Spleen (tissue), 11 donors: Measurements from ENCODE around the gene INKA1. TPM values are rescaled to one million over a fixed set of nuclear protein-coding genes. Genes with fewer than 3 reads are reported as not detected.

ENCODE experiments used
- DNase-seq: peaks from one replicate; pipeline ENCODE4 v3.0.0-alpha.2; 2020
- H3K27ac ChIP-seq, 8 donors: fragments of 200-600 bp; sonication (generic) in 7 of 8; 1 replicate in 4 of 8; 2 replicates in 4 of 8; pipeline versions ENCODE4 v1.5.0 to v1.8.0; 2016 to 2021; ENCODE audit warnings: inconsistent platforms in 4 of 8, mild to moderate bottlenecking in 4 of 8, moderate library complexity in 1 of 8
- H3K27me3 ChIP-seq, 7 donors: fragments of 200-600 bp; sonication (generic) in 6 of 7; replicated peaks in 1 of 7; 1 replicate in 4 of 7; 2 replicates in 3 of 7; pipeline versions ENCODE4 v1.5.0 to v1.8.0; 2016 to 2021; ENCODE audit warnings: inconsistent platforms in 3 of 7, mild to moderate bottlenecking in 1 of 7
- H3K36me3 ChIP-seq, 6 donors: fragments of 200-600 bp; sonication (generic) in 5 of 6; 1 replicate in 4 of 6; 2 replicates in 2 of 6; pipeline versions ENCODE4 v1.5.0 to v1.8.0; 2016 to 2021; ENCODE audit warnings: inconsistent platforms in 2 of 6
- H3K4me1 ChIP-seq, 6 donors: fragments of 200-600 bp; sonication (generic) in 5 of 6; 1 replicate in 3 of 6; 2 replicates in 3 of 6; pipeline versions ENCODE4 v1.5.0 to v1.8.0; 2016 to 2021; ENCODE audit warnings: inconsistent platforms in 3 of 6
- H3K4me3 ChIP-seq, 8 donors: fragments of 200-600 bp; sonication (generic) in 7 of 8; 1 replicate in 4 of 8; 2 replicates in 4 of 8; pipeline versions ENCODE4 v1.5.0 to v1.8.0; 2016 to 2021; ENCODE audit warnings: inconsistent platforms in 4 of 8, mild to moderate bottlenecking in 4 of 8, moderate library complexity in 2 of 8
- H3K9me3 ChIP-seq, 8 donors: fragments of 200-600 bp; sonication (generic) in 7 of 8; 1 replicate in 4 of 8; 2 replicates in 4 of 8; pipeline versions ENCODE4 v1.5.0 to v1.8.0; 2016 to 2021; ENCODE audit warnings: inconsistent platforms in 4 of 8
- POLR2A ChIP-seq, 3 donors: fragments of 450-650 bp; IDR thresholded peaks; one replicate each; pipeline ENCODE4 v1.5.1; 2017; ENCODE audit warnings: antibody characterized with exemption in 3 of 3, mild to moderate bottlenecking in 1 of 3
- POLR2AphosphoS5 ChIP-seq, 3 donors: sonication (generic); formaldehyde crosslinking; IDR thresholded peaks; one replicate each; pipeline ENCODE4 v1.5.1; 2017; ENCODE audit warnings: antibody characterized with exemption in 3 of 3
- WGBS, 5 donors: extraction: QIAGEN DNeasy Blood & Tissue Kit in 3 of 5; methylation state at CpG; one replicate each; pipeline versions ENCODE4 v1.1.5 to v1.1.7; 2013 to 2018; 5-methylcytosine and 5-hydroxymethylcytosine counted together
- intact Hi-C: fragments of 100-400 bp; cut with DNase I; formaldehyde crosslinking; loops from one replicate; pipeline ENCODE4 v1.15.0; 2023; ENCODE audit warnings: low total_unique reads
- polyA plus RNA-seq, 3 donors: library from polyadenylated mRNA; stranded (reverse); fragments of 200-250 nt; gene quantifications; one replicate each; pipeline ENCODE4 v1.2.1, GENCODE V29; 2013
- total RNA-seq, 7 donors: library from RNA; depleted of rRNA in 3 of 7; stranded (reverse); fragments of >200 nt in 3 of 7; fragmentation: NEBNext Ultra II Directional in 4 of 7; extraction: Animal tissue kit (Norgen Biotek cat#: 25700) in 4 of 7; gene quantifications; one replicate each; pipeline versions ENCODE4 v1.1.0 to v1.2.1, GENCODE V29; 2016 to 2021
- TF ChIP-seq, protein P1 (sequence below), 11 experiments: fragments of 200-600 bp in 7 of 11; fragments of 450-650 bp in 4 of 11; sonication (generic) in 4 of 11; IDR thresholded peaks in 8 of 11; conservative IDR thresholded peaks in 3 of 11; 1 replicate in 7 of 11; 2 replicates in 4 of 11; pipeline versions ENCODE4 v1.4.0 to v1.8.0; 2016 to 2021; ENCODE audit warnings: antibody characterized with exemption in 11 of 11, inconsistent platforms in 4 of 11, mild to moderate bottlenecking in 1 of 11
- donor health status: healthy with polysubstance abuse.
- donor health status: DM: no; HTN: no; CAD: no; lungs with moderate emphysema.
- donor health status: DM: no; HTN: no; CAD: no.
- donor health status: Bipolar disorder and iron deficiency.
- donor health status: healthy.
- donor health status: DM: no; HTN: no; CAD: no.
- donor health status: DM: yes; HTN: yes; CAD: no.

The INKA1 gene
- total and polyA plus RNA-seq, 10 donors, result 2.8 to 30.6 (median 13.2) TPM

DNA sequence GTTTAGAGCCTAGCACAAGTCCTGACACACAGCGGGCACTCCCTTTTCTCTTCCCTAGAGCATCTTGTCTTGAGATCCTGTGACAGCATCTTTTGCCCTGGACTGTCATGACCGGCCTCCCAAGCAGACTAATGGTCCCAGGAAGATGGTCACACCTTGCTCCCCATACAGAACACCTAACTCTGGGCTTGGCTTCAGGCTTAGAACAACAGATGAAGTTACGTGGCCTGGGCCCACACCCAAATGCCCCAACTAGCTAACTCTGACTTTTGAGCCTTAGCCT is 15.9 kb upstream of the INKA1 start:
- Histone ChIP-seq H3K4me3 (peak overlapping the region in 7 of 8 donors; percentile 67 to 95 (median 82)), H3K27me3 (no peaks in the 10 kb centered on the region), H3K9me3 (no peaks in the 10 kb centered on the region), H3K4me1 (peaks cover 22 to 53% (median 41%) of the 10 kb centered on the region in 6 donors), H3K27ac (peak overlapping the region; percentile 95 to 99 (median 98)), H3K36me3 (peaks cover 0 to 31% (median 7%) of the 10 kb centered on the region in 6 donors)
- WGBS, 5 donors, result 43 to 63% (median 55%) methylated on average over 3 of the region's 3 CpGs
- DNase-seq, result no peak
- intact Hi-C loops, result no loop called here
- no peak for TF ChIP-seq POLR2AphosphoS5 (IDR thresholded peaks at IDR 0.05)
- no peak for TF ChIP-seq POLR2A (IDR thresholded peaks at IDR 0.05)
- TF ChIP-seq, protein P1, sequence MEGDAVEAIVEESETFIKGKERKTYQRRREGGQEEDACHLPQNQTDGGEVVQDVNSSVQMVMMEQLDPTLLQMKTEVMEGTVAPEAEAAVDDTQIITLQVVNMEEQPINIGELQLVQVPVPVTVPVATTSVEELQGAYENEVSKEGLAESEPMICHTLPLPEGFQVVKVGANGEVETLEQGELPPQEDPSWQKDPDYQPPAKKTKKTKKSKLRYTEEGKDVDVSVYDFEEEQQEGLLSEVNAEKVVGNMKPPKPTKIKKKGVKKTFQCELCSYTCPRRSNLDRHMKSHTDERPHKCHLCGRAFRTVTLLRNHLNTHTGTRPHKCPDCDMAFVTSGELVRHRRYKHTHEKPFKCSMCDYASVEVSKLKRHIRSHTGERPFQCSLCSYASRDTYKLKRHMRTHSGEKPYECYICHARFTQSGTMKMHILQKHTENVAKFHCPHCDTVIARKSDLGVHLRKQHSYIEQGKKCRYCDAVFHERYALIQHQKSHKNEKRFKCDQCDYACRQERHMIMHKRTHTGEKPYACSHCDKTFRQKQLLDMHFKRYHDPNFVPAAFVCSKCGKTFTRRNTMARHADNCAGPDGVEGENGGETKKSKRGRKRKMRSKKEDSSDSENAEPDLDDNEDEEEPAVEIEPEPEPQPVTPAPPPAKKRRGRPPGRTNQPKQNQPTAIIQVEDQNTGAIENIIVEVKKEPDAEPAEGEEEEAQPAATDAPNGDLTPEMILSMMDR (IDR thresholded peaks at IDR 0.05 in 8 of 11, conservative IDR thresholded peaks at IDR 0.05 in 3 of 11), result no peak

DNA sequence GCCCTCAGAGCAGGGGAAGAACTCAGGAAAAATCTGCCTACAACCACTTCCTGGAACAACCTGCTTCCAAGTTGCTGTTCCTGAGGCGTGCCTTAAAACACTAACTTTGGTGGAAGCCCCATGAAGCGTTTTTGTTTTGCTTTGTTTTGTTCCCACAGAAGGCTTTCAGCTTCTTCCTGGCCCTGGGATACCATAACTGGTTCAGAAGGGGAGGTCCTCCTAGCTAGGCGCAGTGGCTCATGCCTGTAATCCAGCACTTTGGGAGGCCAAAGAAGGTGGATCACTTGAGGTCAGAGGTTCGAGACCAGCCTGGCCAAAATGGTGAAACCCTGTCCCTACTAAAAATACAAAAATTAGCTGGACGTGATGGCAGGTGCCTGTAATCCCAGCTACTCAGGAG is 15.5 kb upstream of the INKA1 start:
- H3K4me3 ChIP-seq, result no peak overlapping the region
- WGBS, 5 donors, result 73 to 76% (median 74%) methylated on average over 5 of the region's 5 CpGs
- H3K27me3 ChIP-seq, result no peaks in the 10 kb centered on the region
- DNase-seq, result no peak
- peaks cover 22 to 49% (median 39%) of the 10 kb centered on the region in 6 donors for H3K4me1 ChIP-seq
- H3K27ac ChIP-seq, result peak overlapping the region in 6 of 8 donors; percentile 95 to 99 (median 98)
- no peaks in the 10 kb centered on the region for H3K9me3 ChIP-seq
- TF ChIP-seq, protein P1 (IDR thresholded peaks at IDR 0.05 in 8 of 11, conservative IDR thresholded peaks at IDR 0.05 in 3 of 11), result no peak
- TF ChIP-seq POLR2A (IDR thresholded peaks at IDR 0.05) (no peak), POLR2AphosphoS5 (IDR thresholded peaks at IDR 0.05) (no peak)
- peaks cover 0 to 27% (median 6%) of the 10 kb centered on the region in 6 donors for H3K36me3 ChIP-seq
- intact Hi-C loops, result no loop called here

DNA sequence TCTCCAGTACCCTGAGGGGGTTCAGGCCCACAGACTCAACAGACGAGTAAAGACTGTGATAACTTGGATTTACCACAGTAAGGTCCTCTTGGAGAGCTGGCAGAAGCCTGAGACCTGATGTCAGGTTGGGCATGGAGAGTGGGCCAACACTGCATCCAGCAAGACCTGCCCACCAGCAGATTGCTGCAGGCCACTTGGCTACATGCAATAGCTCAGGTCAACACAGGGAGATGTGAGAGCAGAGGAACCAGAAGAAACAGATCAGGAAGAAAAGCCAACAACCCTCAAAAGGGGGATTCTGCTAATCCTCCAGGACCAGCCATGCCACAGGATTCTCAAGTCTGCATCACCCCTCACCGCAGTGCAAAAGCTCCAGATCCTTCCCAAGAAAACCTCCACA is 15.0 kb upstream of the INKA1 start:
- intact Hi-C loops, result no loop called here
- Histone ChIP-seq H3K9me3 (no peaks in the 10 kb centered on the region), H3K27me3 (no peaks in the 10 kb centered on the region), H3K4me1 (peaks cover 22 to 43% (median 37%) of the 10 kb centered on the region in 6 donors), H3K27ac (peak overlapping the region in 5 of 8 donors; percentile 97 to 99 (median 98)), H3K4me3 (no peak overlapping the region), H3K36me3 (peaks cover 0 to 22% (median 4%) of the 10 kb centered on the region in 6 donors)
- TF ChIP-seq, protein P1 (IDR thresholded peaks at IDR 0.05 in 8 of 11, conservative IDR thresholded peaks at IDR 0.05 in 3 of 11), result no peak
- no peak for TF ChIP-seq POLR2AphosphoS5 (IDR thresholded peaks at IDR 0.05)
- 88 to 100% (median 94%) methylated on average over 2 of the region's 2 CpGs for WGBS, 5 donors
- peak; percentile 49 for DNase-seq

DNA sequence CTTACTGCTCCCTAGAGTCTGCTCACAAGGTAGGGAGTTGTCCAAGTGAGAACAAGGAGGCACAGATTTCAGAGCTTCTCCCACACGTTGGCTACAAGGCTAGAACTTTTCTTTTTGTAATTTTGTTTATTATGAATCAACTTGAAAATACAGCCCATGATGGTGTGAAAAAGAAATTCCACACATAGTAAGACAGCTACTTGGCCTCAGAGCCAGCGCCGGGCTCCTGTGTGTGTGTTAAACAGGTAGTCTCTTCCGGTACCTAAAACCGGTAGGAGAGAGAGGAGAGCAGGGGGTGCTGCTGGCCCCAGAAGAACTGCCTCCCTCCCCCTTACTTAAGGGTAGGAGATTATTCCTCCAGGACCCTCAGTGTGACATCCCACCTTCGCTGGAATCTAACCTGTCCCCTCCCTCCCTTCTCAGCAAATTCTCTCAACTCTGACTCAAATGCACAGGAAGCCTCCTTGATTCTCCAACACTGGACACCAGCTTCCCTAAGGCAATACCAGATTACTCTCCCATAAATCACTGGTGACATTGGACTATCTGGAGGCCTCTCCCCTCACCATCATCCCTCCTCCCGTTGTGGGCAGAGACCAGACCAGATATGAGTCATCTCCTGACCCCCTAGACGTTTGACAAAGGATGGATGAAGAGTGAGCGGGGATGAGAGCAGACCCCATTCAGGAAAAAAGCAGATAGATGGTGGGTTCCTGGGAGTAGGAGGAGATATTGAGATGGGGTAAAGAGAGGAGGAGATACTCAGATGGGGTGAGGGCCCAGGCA is 12.2 kb upstream of the INKA1 start:
- H3K27ac ChIP-seq, result no peak overlapping the region
- peak; percentile 51 for DNase-seq

More for the DNA sequence above, 12.2 kb upstream of the INKA1 start:
- H3K4me3 ChIP-seq, result no peak overlapping the region
- no peaks in the 10 kb centered on the region for H3K27me3 ChIP-seq
- TF ChIP-seq POLR2A (IDR thresholded peaks at IDR 0.05), result no peak
- TF ChIP-seq POLR2AphosphoS5 (IDR thresholded peaks at IDR 0.05), result no peak
- TF ChIP-seq, protein P1 (IDR thresholded peaks at IDR 0.05 in 8 of 11, conservative IDR thresholded peaks at IDR 0.05 in 3 of 11), result no peak
- no peaks in the 10 kb centered on the region for H3K36me3 ChIP-seq
- no peaks in the 10 kb centered on the region for H3K9me3 ChIP-seq
- H3K4me1 ChIP-seq, result peaks cover 6 to 16% (median 10%) of the 10 kb centered on the region in 6 donors
- intact Hi-C loops, result no loop called here
- 59 to 73% (median 64%) methylated on average over 9 of the region's 9 CpGs for WGBS, 5 donors
